A673 (cell line): Measurements from ENCODE around the gene SLCO3A1. TPM values are rescaled to one million over a fixed set of nuclear protein-coding genes. Genes with fewer than 3 reads are reported as not detected.

ENCODE experiments used
- BruUV-seq: library from RNA; stranded (reverse); fragments of 400-500 nt; replicated peaks from 2 replicates; lab custom pipeline; 2021; lab: Mats Ljungman, UMichigan
- CTCF ChIA-PET: fragments of 300-600 bp; sonication (Branson Sonifier 250); formaldehyde crosslinking; loops from one replicate; lab custom pipeline; 2022; ENCODE audit warnings: antibody characterized with exemption; lab: Charles Lee
- POLR2A ChIA-PET: fragments of 300-600 bp; sonication (Branson Sonifier 250); formaldehyde crosslinking; loops from one replicate; lab custom pipeline; 2022; ENCODE audit warnings: antibody characterized with exemption; ENCODE audit not compliant: low non-redundant PET; lab: Charles Lee
- DNase-seq: peaks from one replicate; pipeline ENCODE4 v3.0.0-alpha.2; 2015; ENCODE audit warnings: low spot score
- H3K27ac ChIP-seq: fragments of 200-600 bp; sonication (generic); 2 replicates; pipeline ENCODE4 v1.5.1; 2016; ENCODE audit warnings: mixed run types, low read depth, mild to moderate bottlenecking, mixed read lengths, antibody characterized with exemption, low read length; ENCODE audit not compliant: poor library complexity, severe bottlenecking
- H3K27me3 ChIP-seq: fragments of 200-600 bp; sonication (generic); replicated peaks from 2 replicates; pipeline ENCODE4 v1.6.1; 2017; ENCODE audit warnings: mixed run types, low read depth, mild to moderate bottlenecking, mixed read lengths, antibody characterized with exemption, low read length; ENCODE audit not compliant: insufficient read depth, poor library complexity
- H3K36me3 ChIP-seq: fragments of 200-600 bp; sonication (generic); 2 replicates; pipeline ENCODE4 v1.6.1; 2016; ENCODE audit warnings: mixed run types, mild to moderate bottlenecking, mixed read lengths, antibody characterized with exemption, low read length; ENCODE audit not compliant: insufficient read depth, poor library complexity, severe bottlenecking
- H3K4me1 ChIP-seq: fragments of 200-600 bp; sonication (generic); 2 replicates; pipeline ENCODE4 v1.6.1; 2017; ENCODE audit warnings: mixed run types, mild to moderate bottlenecking, mixed read lengths, antibody characterized with exemption, low read length; ENCODE audit not compliant: insufficient read depth, poor library complexity, severe bottlenecking
- H3K4me3 ChIP-seq: fragments of 200-600 bp; sonication (generic); 2 replicates; pipeline ENCODE4 v1.5.1; 2016; ENCODE audit warnings: low read depth, mixed run types, mild to moderate bottlenecking, mixed read lengths, low read length; ENCODE audit not compliant: poor library complexity, severe bottlenecking
- H3K9me3 ChIP-seq: fragments of 200-600 bp; sonication (generic); 2 replicates; pipeline ENCODE4 v1.6.1; 2016; ENCODE audit warnings: mixed run types, low read depth, mild to moderate bottlenecking, mixed read lengths, antibody characterized with exemption, low read length; ENCODE audit not compliant: poor library complexity, severe bottlenecking
- CTCF ChIP-seq: fragments of 300-800, 200-600 bp; sonication (generic); conservative IDR thresholded peaks from 2 replicates; pipeline ENCODE4 v1.5.1; 2017; ENCODE audit warnings: low read depth, mild to moderate bottlenecking, antibody characterized with exemption, low read length, moderate library complexity, mixed read lengths
- EZH2 ChIP-seq: fragments of 200-600 bp; sonication (generic); IDR thresholded peaks from 2 replicates; pipeline ENCODE4 v1.6.1; 2017; ENCODE audit warnings: borderline replicate concordance, low read depth, mild to moderate bottlenecking, mixed read lengths, antibody characterized with exemption, low read length; ENCODE audit not compliant: poor library complexity, severe bottlenecking
- intact Hi-C: fragments of 100-400 bp; cut with micrococcal nuclease; formaldehyde crosslinking; loops from one replicate; pipeline ENCODE4 v1.10.0; 2022; ENCODE audit not compliant: unreplicated experiment
- total RNA-seq: library from RNA; stranded (reverse); gene quantifications from 2 replicates; pipeline ENCODE4 v1.2.3, GENCODE V29; 2021

Gene SLCO3A1
- total RNA-seq, 1 experiment from 2014 or later: 16.6 TPM

DNA sequence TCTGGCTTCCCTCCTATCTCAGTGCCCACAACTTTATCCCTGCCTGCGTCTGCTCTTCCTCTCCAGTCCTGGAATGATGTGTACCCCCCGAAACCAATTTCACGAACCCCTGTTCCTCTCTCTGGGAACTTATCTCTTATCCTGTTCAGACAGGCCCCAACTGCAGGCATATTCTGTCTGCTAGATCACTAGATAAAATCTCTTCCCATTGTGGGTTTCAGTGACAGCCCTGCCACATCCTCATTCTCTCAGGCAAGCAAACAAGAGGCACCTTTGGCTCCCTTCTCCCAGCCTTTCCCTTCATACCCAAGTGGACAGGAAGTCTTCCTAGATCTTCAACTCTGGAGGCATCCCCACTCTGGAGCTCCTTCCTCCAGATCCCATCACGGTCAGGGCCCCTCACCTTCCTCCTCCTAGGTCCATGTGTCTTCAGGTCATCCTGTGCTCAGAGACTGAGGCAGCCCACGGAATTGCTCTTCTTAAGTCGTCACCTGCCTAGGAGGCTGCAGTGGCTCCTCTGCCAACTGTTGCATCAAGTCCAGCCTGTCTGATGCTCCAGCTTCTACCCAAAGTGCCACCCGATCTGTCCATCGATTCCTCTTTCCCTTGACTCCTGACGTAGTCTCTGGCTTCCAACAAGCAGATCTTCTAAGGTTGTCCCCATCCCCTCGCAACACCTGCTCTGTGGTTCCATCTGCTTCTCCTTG is 190.8 kb downstream of the SLCO3A1 start:
- POLR2A ChIA-PET: no interaction called here
- CTCF ChIA-PET: no interaction called here
- Histone ChIP-seq H3K4me1 (no peaks in the 10 kb centered on the region), H3K27me3 (no peaks in the 10 kb centered on the region), H3K27ac (no peak overlapping the region), H3K36me3 (no peaks in the 10 kb centered on the region), H3K4me3 (no peak overlapping the region), H3K9me3 (no peaks in the 10 kb centered on the region)
- TF ChIP-seq EZH2 (no peak), CTCF (no peak)
- DNase-seq: no peak
- intact Hi-C loops: no loop called here
- no TSS peak for BruUV-seq

GRCh38 chr15:92047900-92048299 is 194.4 kb downstream of the SLCO3A1 start:
- H3K36me3 ChIP-seq: no peaks in the 10 kb centered on the region
- H3K9me3 ChIP-seq: no peaks in the 10 kb centered on the region
- DNase-seq: no peak
- ChIA-PET CTCF (no interaction called here), POLR2A (no interaction called here)
- H3K27ac ChIP-seq: no peak overlapping the region
- no peaks in the 10 kb centered on the region for H3K4me1 ChIP-seq
- H3K4me3 ChIP-seq: no peak overlapping the region
- intact Hi-C loops: no loop called here
- no peak for TF ChIP-seq CTCF
- TF ChIP-seq EZH2: no peak
- no peaks in the 10 kb centered on the region for H3K27me3 ChIP-seq
- BruUV-seq: no TSS peak

DNA sequence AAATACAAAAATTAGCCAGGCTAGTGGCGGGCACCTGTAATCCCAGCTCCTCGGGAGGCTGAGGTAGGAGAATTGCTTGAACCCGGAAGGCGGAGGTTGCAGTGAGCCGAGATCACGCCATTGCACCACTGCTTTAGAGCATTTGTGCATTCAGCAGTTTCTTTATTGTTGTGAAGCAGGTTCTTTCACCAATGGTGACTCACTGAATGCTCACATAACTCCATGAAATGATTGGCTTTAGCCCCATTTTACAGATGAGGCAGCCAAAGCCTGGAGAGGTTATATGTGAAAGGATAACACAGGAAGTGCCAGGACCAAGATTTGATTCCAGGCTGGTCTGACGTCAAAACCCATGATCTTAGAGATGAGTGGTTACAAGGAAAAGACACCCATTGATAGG is 195.2 kb downstream of the SLCO3A1 start:
- intact Hi-C loops: no loop called here
- H3K36me3 ChIP-seq: no peaks in the 10 kb centered on the region
- H3K4me3 ChIP-seq: no peak overlapping the region
- H3K9me3 ChIP-seq: no peaks in the 10 kb centered on the region
- ChIA-PET CTCF (no interaction called here), POLR2A (no interaction called here)
- no peaks in the 10 kb centered on the region for H3K4me1 ChIP-seq
- TF ChIP-seq CTCF (no peak), EZH2 (no peak)
- no peak overlapping the region for H3K27ac ChIP-seq
- no peaks in the 10 kb centered on the region for H3K27me3 ChIP-seq
- DNase-seq: no peak
- no TSS peak for BruUV-seq
